ENCODE measurements around the gene LYZL6. TPM values are rescaled to one million over a fixed set of nuclear protein-coding genes. Genes with fewer than 3 reads are reported as not detected.
"Not testable (repeated sequence)": the region's sequence is repeated elsewhere in the genome, so short reads cannot be mapped to it uniquely, and the experiment has no call there.

LYZL6 gene
- total RNA-seq, 4 donors from 2014 or later, result not detected

DNA sequence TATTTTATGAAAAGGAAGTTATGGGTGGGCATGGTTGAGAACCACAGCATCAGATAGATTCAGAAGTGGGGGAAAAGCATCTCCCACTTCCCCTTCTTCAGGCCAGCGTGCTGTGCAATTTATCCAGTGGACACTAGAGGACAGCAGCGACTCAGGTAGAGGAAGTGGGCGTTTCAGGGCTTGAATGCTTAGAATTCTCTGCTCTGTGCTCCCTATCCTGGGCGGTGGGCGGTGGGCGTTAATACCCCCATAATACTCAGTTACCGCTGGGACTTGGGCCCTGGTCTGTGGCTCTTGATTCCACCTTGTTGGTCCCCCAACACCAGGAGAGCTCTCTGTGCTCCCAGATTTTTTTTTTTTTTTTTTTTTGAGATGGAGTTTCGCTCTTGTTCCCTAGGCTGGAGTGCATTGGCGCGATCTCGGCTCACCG is 3.7 kb upstream of the LYZL6 start:
- DNase-seq (ENCODE audit: low spot score), result no peak
- no peak for ATAC-seq (ENCODE audit: low FRiP score)
- TF ChIP-seq, protein P1, sequence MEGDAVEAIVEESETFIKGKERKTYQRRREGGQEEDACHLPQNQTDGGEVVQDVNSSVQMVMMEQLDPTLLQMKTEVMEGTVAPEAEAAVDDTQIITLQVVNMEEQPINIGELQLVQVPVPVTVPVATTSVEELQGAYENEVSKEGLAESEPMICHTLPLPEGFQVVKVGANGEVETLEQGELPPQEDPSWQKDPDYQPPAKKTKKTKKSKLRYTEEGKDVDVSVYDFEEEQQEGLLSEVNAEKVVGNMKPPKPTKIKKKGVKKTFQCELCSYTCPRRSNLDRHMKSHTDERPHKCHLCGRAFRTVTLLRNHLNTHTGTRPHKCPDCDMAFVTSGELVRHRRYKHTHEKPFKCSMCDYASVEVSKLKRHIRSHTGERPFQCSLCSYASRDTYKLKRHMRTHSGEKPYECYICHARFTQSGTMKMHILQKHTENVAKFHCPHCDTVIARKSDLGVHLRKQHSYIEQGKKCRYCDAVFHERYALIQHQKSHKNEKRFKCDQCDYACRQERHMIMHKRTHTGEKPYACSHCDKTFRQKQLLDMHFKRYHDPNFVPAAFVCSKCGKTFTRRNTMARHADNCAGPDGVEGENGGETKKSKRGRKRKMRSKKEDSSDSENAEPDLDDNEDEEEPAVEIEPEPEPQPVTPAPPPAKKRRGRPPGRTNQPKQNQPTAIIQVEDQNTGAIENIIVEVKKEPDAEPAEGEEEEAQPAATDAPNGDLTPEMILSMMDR (IDR thresholded peaks at IDR 0.05), result no peak

DNA sequence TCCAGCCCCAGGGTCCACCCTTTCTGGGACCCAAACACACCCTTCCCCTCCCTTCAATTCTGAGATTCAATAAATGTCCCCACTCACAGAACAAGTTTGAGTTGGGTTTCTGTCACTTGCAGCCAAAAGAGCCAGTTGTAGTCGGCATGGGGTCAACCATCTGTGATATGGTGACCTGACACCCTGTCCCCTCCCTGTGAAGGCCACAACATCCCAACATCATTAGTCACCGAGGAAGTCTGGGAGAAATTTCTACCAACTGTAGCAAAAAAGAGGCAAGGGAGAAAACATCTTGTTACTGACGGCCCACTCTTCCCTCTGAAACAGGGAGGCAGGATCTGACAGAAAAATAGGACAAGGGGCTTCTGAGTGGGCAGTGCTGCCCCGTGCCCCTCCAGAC is 638 bp upstream of the LYZL6 start:
- ATAC-seq (ENCODE audit: low FRiP score) (no peak), DNase-seq (ENCODE audit: low spot score) (no peak)
- TF ChIP-seq, protein P1 (IDR thresholded peaks at IDR 0.05), result no peak

DNA sequence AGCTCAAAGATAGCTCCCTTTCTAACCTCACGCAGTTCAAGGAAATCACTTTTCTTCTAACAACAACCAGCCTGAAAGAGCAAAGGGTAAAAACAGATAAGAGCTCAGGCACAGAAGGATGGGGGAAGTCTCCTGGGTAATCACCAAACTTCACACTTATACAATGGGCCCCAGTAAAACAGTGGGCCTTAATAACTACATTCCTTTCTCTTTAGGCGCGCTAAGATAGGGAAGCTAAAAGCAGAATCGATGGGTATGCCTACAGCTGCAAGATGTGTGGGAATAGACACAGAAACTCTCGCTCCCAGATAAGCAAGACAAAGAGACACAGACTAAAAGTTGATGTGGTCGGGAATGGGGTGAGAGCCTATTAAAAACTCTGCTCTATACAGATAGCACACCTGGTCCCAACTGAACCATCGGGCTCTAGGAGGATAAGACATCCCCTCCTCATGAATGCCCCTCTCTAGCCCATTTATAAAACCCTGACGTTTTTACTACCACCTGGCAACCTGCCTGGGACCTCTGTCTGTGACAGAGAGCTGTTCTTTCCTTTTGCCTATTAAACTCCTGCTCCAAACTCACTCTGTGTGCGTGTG is 826 bp downstream of the LYZL6 start:
- ATAC-seq (ENCODE audit: low FRiP score), result no peak
- TF ChIP-seq, protein P1 (IDR thresholded peaks at IDR 0.05), result no peak
- no peak for DNase-seq (ENCODE audit: low spot score)

DNA sequence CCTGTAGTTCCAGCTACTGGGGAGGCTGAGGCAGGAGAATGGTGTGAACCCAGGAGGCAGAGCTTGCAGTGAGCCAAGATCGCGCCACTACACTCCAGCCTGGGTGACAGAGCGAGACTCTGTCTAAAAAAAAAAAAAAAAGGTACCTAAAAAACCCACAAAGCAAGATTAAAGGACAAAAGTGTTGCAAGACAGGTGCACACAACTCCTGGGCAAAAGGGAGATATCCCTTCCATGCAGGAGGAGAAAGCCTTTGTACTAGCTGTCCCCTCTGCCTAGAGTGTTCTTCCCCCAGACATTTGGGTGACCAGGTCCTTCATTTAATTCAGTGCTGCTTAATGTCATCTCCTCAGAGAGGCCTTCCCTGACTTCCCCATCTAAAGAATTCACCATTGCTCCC is 5.0 kb downstream of the LYZL6 start:
- not testable (repeated sequence) for ATAC-seq (ENCODE audit: low FRiP score); DNase-seq (ENCODE audit: low spot score)

DNA sequence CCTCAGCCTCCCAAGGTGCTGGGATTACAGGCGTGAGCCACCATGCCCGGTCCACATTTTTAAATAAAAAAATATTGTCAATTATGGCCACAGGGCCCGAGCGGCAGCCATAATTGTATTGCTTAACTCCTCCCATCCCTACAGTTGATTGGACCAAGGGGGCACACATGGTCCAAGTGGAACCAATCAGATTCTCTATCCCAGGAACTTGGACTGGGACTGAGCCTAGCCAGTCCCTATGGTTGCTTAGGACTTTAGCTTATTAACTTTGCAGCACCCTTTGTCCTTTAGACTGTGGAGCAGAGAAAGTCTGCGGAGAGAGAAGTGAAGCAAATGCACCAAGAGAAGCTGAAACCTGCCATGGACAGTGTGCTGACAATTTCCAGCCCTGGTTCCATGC is 7.5 kb downstream of the LYZL6 start:
- DNase-seq (ENCODE audit: low spot score) (no peak), ATAC-seq (ENCODE audit: low FRiP score) (no peak)
- TF ChIP-seq, protein P1 (IDR thresholded peaks at IDR 0.05), result no peak

DNA sequence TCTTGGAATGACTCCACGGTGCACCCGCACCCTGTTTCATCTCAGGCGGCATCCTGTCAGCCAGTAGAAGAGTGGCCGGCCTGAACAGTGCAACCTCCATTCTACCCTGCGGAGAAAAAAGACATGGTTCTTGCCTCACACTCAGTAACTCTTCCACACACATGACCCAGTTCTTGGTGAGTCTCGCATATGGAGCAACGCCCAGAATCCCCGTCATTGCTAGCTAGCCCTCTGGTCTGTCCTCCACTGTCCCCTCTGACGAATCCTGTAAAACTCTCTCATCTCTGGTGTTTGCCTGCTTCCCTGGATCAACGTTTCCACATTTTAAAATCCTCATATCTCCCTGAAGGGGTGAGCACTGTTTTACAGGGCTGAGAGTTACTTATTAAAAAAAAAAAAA is 8.8 kb downstream of the LYZL6 start:
- TF ChIP-seq, protein P1 (IDR thresholded peaks at IDR 0.05), result no peak
- no peak for DNase-seq (ENCODE audit: low spot score)
- no peak for ATAC-seq (ENCODE audit: low FRiP score)

DNA sequence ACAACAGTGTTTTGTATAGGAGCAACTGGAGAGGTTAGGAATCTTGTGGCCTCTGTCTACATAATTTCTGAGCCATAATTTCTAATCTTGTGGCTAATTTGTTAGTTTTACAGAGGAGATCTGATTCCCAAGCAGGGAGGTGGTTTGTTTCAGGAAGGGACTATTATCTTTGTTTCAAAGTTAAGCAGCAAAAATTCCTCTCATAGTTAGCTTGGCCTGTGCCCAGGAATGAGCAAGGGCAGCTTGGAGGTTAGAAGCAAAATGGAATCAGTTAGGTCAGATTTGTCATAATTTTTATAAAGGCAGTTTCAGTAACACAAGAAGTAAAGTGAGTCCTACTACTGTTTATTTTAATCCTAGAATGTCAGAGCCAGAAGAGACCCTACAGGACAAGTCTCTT is 10.9 kb downstream of the LYZL6 start:
- TF ChIP-seq, protein P1 (IDR thresholded peaks at IDR 0.05), result no peak
- ATAC-seq (ENCODE audit: low FRiP score), result no peak
- DNase-seq (ENCODE audit: low spot score), result no peak

All from omental fat pad (tissue), 4 donors.